Measurements from ENCODE around the gene DHX9. TPM values are rescaled to one million over a fixed set of nuclear protein-coding genes. Genes with fewer than 3 reads are reported as not detected.

Gene DHX9
- total RNA-seq (2021) = 374 and 384 TPM in 2 replicates
- Bru-seq, nascent RNA = percentile 99 among the genes with signal in this experiment
- BruChase-seq, experiment 1, labeled RNA remaining after a 2-hour chase = percentile 97 among the genes with signal in this experiment
- BruChase-seq, experiment 2, labeled RNA remaining after a 6-hour chase = percentile 98 among the genes with signal in this experiment
- long read RNA-seq, full-length matches to known transcripts = 257 of 343 reads
- long read RNA-seq, partial matches to known transcripts = 59 of 343 reads
- long read RNA-seq, other reads (novel, unspliced or antisense) = 27 of 343 reads

GRCh38 chr1:182839209-182840066, at the start of gene DHX9:
TSS of gene DHX9 (plus strand) at chr1:182839347. CDS start at chr1:182842567, 3,220 bp downstream.
- DNase-seq (ENCODE audit: low spot score) = peak; percentile 96
- no peak for TF ChIP-seq EZH2 (IDR thresholded peaks at IDR 0.05; ENCODE audit: borderline replicate concordance, low read depth, low read length, poor library complexity, severe bottlenecking)
- TF ChIP-seq, protein P1, sequence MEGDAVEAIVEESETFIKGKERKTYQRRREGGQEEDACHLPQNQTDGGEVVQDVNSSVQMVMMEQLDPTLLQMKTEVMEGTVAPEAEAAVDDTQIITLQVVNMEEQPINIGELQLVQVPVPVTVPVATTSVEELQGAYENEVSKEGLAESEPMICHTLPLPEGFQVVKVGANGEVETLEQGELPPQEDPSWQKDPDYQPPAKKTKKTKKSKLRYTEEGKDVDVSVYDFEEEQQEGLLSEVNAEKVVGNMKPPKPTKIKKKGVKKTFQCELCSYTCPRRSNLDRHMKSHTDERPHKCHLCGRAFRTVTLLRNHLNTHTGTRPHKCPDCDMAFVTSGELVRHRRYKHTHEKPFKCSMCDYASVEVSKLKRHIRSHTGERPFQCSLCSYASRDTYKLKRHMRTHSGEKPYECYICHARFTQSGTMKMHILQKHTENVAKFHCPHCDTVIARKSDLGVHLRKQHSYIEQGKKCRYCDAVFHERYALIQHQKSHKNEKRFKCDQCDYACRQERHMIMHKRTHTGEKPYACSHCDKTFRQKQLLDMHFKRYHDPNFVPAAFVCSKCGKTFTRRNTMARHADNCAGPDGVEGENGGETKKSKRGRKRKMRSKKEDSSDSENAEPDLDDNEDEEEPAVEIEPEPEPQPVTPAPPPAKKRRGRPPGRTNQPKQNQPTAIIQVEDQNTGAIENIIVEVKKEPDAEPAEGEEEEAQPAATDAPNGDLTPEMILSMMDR (conservative IDR thresholded peaks at IDR 0.05; ENCODE audit: low read depth, low read length) = peak; percentile 32
- POLR2A ChIA-PET (ENCODE audit: low non-redundant PET) = interaction anchor here (0.5 kb wide), 1 partner anchor 14 kb away, joined by 3 read pairs; no protein-coding TSS in a partner anchor
- H3K9me3 ChIP-seq (ENCODE audit: low read depth, low read length, poor library complexity, severe bottlenecking) = no peaks in the 10 kb centered on the region
- TSS peak; percentile 40 for BruUV-seq (replicated peaks)
- peak within 1 kb of the TSS; percentile 98 for H3K27ac ChIP-seq (ENCODE audit: low read depth, low read length, poor library complexity, severe bottlenecking)
- H3K4me1 ChIP-seq (ENCODE audit: insufficient read depth, low read length, poor library complexity, severe bottlenecking) = peaks cover 17% of the 10 kb centered on the region
- H3K27me3 ChIP-seq (replicated peaks; ENCODE audit: insufficient read depth, low read depth, low read length, poor library complexity) = no peaks in the 10 kb centered on the region
- CTCF ChIA-PET = no interaction called here
- H3K4me3 ChIP-seq (ENCODE audit: low read depth, low read length, poor library complexity, severe bottlenecking) = peak within 1 kb of the TSS; percentile 79
- intact Hi-C loops (cut with micrococcal nuclease; ENCODE audit: unreplicated experiment) = no loop called here
- peaks cover 29% of the 10 kb centered on the region for H3K36me3 ChIP-seq (ENCODE audit: insufficient read depth, low read length, poor library complexity, severe bottlenecking)

DNA sequence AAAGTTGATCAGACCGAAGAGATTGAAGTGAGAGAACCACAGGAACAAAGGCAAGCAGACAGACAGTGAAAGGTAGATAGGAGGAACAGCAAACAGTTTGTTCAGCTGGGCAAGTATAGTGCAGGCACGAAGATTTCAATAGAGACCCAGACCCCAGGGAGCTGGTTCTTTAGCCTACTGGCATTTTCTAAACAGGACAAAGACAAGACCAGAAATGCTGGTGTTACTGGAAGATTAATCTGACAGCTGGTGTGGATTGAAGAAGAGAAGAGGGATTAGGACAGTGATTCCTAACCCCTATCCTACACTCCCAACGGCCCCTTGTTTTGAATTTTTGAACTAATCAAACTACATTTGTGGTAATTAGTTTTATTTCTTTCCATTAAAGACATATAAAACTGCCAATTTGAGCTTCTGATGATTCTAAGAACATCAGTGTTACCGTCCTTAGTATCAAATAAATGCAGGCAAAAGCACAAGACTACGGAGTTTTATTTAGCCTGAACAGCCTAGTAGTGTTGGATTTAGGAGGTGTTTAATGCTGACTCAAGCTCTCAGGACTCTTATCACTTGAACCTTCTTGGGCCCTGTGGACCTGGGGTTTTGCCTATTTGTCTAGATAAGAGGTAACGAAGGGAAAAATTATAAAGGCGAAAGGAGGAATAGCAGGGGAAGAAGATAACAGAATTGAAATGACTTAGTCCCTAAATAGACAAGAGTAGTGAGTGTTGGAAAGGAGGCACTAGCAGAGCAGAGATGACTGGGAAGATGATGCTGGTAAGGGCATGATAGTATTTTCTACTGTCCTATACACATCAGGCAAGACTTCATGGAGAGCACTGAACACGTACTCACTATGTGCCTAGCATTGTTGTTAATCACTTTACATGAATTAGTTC, 47.6 kb upstream of the DHX9 start:
- intact Hi-C loops (cut with micrococcal nuclease; ENCODE audit: unreplicated experiment) = no loop called here
- Histone ChIP-seq H3K36me3 (ENCODE audit: insufficient read depth, low read length, poor library complexity, severe bottlenecking) (no peaks in the 10 kb centered on the region), H3K4me1 (ENCODE audit: insufficient read depth, low read length, poor library complexity, severe bottlenecking) (peaks cover 11% of the 10 kb centered on the region), H3K27me3 (replicated peaks; ENCODE audit: insufficient read depth, low read depth, low read length, poor library complexity) (peaks cover 10% of the 10 kb centered on the region), H3K27ac (ENCODE audit: low read depth, low read length, poor library complexity, severe bottlenecking) (no peak overlapping the region), H3K4me3 (ENCODE audit: low read depth, low read length, poor library complexity, severe bottlenecking) (no peak overlapping the region), H3K9me3 (ENCODE audit: low read depth, low read length, poor library complexity, severe bottlenecking) (no peaks in the 10 kb centered on the region)
- no peak for TF ChIP-seq EZH2 (IDR thresholded peaks at IDR 0.05; ENCODE audit: borderline replicate concordance, low read depth, low read length, poor library complexity, severe bottlenecking)
- TF ChIP-seq, protein P1 (conservative IDR thresholded peaks at IDR 0.05; ENCODE audit: low read depth, low read length) = no peak
- no peak for DNase-seq (ENCODE audit: low spot score)
- POLR2A ChIA-PET (ENCODE audit: low non-redundant PET) = interaction anchor here (0.5 to 0.6 kb wide), 2 partner anchors 47 to 129 kb away, joined by 10 to 13 read pairs; no protein-coding TSS in a partner anchor
- BruUV-seq (replicated peaks) = no TSS peak
- CTCF ChIA-PET = no interaction called here

GRCh38 chr1:182794091-182794490, 45.1 kb upstream of the DHX9 start:
- Histone ChIP-seq H3K4me3 (ENCODE audit: low read depth, low read length, poor library complexity, severe bottlenecking) (no peak overlapping the region), H3K27ac (ENCODE audit: low read depth, low read length, poor library complexity, severe bottlenecking) (no peak overlapping the region), H3K27me3 (replicated peaks; ENCODE audit: insufficient read depth, low read depth, low read length, poor library complexity) (no peaks in the 10 kb centered on the region), H3K9me3 (ENCODE audit: low read depth, low read length, poor library complexity, severe bottlenecking) (no peaks in the 10 kb centered on the region), H3K4me1 (ENCODE audit: insufficient read depth, low read length, poor library complexity, severe bottlenecking) (peaks cover 6% of the 10 kb centered on the region), H3K36me3 (ENCODE audit: insufficient read depth, low read length, poor library complexity, severe bottlenecking) (no peaks in the 10 kb centered on the region)
- POLR2A ChIA-PET (ENCODE audit: low non-redundant PET) = no interaction called here
- no peak for DNase-seq (ENCODE audit: low spot score)
- intact Hi-C loops (cut with micrococcal nuclease; ENCODE audit: unreplicated experiment) = no loop called here
- CTCF ChIA-PET = no interaction called here
- BruUV-seq (replicated peaks) = no TSS peak
- TF ChIP-seq EZH2 (IDR thresholded peaks at IDR 0.05; ENCODE audit: borderline replicate concordance, low read depth, low read length, poor library complexity, severe bottlenecking) = no peak
- TF ChIP-seq, protein P1 (conservative IDR thresholded peaks at IDR 0.05; ENCODE audit: low read depth, low read length) = no peak
